Measurements from ENCODE around the gene MGLL. TPM values are rescaled to one million over a fixed set of nuclear protein-coding genes. Genes with fewer than 3 reads are reported as not detected.

MGLL gene
- total and polyA plus RNA-seq, 2 donors (not counting 1 experiment from before 2014, with no cell fraction given): 1.7 to 6.9 TPM

- ChIA-PET CTCF (no interaction called here), POLR2A (no interaction called here)
- intact Hi-C loops (cut with micrococcal nuclease): no loop called here
- H3K9me3 Mint-ChIP-seq (ENCODE audit: insufficient read depth): peaks cover 12% of the 10 kb centered on the region
- no peak for DNase-seq
- TF ChIP-seq EZH2 (IDR thresholded peaks at IDR 0.05; ENCODE audit: borderline replicate concordance, insufficient read depth, low read depth, low read length, poor library complexity, severe bottlenecking): no peak
- no peak for TF ChIP-seq CTCF (IDR thresholded peaks at IDR 0.05)
- Histone ChIP-seq H3K27ac (ENCODE audit: low read length in 2 of 2) (no peak overlapping the region), H3K4me1 (ENCODE audit: control insufficient read depth in 2 of 2, insufficient read depth in 2 of 2, low read length in 2 of 2) (peaks cover 4 to 5% of the 10 kb centered on the region in 2 donors), H3K9me3 (ENCODE audit: control extremely low read depth in 1 of 3, control insufficient read depth in 2 of 3, insufficient read depth in 1 of 3, low read length in 2 of 3) (peaks cover 2 to 17% (median 16%) of the 10 kb centered on the region in 3 donors), H2AFZ (ENCODE audit: insufficient read depth, low read depth, low read length, poor library complexity, severe bottlenecking) (no peak overlapping the region), H3K79me2 (ENCODE audit: control insufficient read depth, insufficient read depth, low read length) (no peaks in the 10 kb centered on the region), H3K4me3 (ENCODE audit: control extremely low read depth in 1 of 5, extremely low read depth in 1 of 5, insufficient read depth in 1 of 5, low read depth in 2 of 5, low read length in 4 of 5) (no peak overlapping the region), H3K27me3 (replicated peaks in 1 of 4; ENCODE audit: control extremely low read depth in 1 of 4, control insufficient read depth in 3 of 4, insufficient read depth in 4 of 4, low read length in 3 of 4) (peaks cover 0 to 10% (median 2%) of the 10 kb centered on the region in 4 experiments), H3K36me3 (replicated peaks in 1 of 2; ENCODE audit: control extremely low read depth in 1 of 2, control insufficient read depth in 1 of 2, extremely low read depth in 1 of 2, insufficient read depth in 2 of 2, low read length in 1 of 2) (no peaks in the 10 kb centered on the region), H3K9ac (ENCODE audit: low read length) (no peak overlapping the region), H3K4me2 (replicated peaks; ENCODE audit: low read depth, low read length, poor library complexity, severe bottlenecking) (no peak overlapping the region), H4K20me1 (ENCODE audit: control insufficient read depth, insufficient read depth, low read length, poor library complexity, severe bottlenecking) (no peaks in the 10 kb centered on the region)
- peaks cover 10% of the 10 kb centered on the region for H3K27me3 Mint-ChIP-seq
- no CpG with 5 or more reads among the region's 2 CpGs for WGBS (ENCODE audit: insufficient coverage)
- no peak overlapping the region for H3K27ac Mint-ChIP-seq
- no peak overlapping the region for H3K4me3 Mint-ChIP-seq
- ATAC-seq (ENCODE audit: low read depth): no peak
- peaks cover 5% of the 10 kb centered on the region for H3K4me1 Mint-ChIP-seq
Observed at GRCh38 chr3:127827808-127828207, 5.5 kb upstream of the MGLL start.

GRCh38 chr3:127825756-127826155, 3.4 kb upstream of the MGLL start:
- CTCF ChIA-PET: no interaction called here

More at GRCh38 chr3:127825756-127826155, 3.4 kb upstream of the MGLL start:
- no peak overlapping the region for H3K9ac ChIP-seq (ENCODE audit: low read length)
- no peaks in the 10 kb centered on the region for H3K79me2 ChIP-seq (ENCODE audit: control insufficient read depth, insufficient read depth, low read length)
- H3K27ac Mint-ChIP-seq: no peak overlapping the region
- no peak overlapping the region for H2AFZ ChIP-seq (ENCODE audit: insufficient read depth, low read depth, low read length, poor library complexity, severe bottlenecking)
- H3K27me3 Mint-ChIP-seq: peaks cover 13% of the 10 kb centered on the region
- peaks cover 0 to 19% (median 6%) of the 10 kb centered on the region in 4 experiments for H3K27me3 ChIP-seq (replicated peaks in 1 of 4; ENCODE audit: control extremely low read depth in 1 of 4, control insufficient read depth in 3 of 4, insufficient read depth in 4 of 4, low read length in 3 of 4)
- DNase-seq (no peak), ATAC-seq (ENCODE audit: low read depth) (no peak)
- intact Hi-C loops (cut with micrococcal nuclease): no loop called here
- no peak overlapping the region for H3K4me2 ChIP-seq (replicated peaks; ENCODE audit: low read depth, low read length, poor library complexity, severe bottlenecking)
- H3K4me1 Mint-ChIP-seq: peaks cover 17% of the 10 kb centered on the region
- no peak overlapping the region for H3K4me3 ChIP-seq (ENCODE audit: control extremely low read depth in 1 of 5, extremely low read depth in 1 of 5, insufficient read depth in 1 of 5, low read depth in 2 of 5, low read length in 4 of 5)
- H3K4me1 ChIP-seq (ENCODE audit: control insufficient read depth in 2 of 2, insufficient read depth in 2 of 2, low read length in 2 of 2): peaks cover 14 to 18% of the 10 kb centered on the region in 2 donors
- no peak overlapping the region for H3K4me3 Mint-ChIP-seq
- POLR2A ChIA-PET: no interaction called here
- TF ChIP-seq EZH2 (IDR thresholded peaks at IDR 0.05; ENCODE audit: borderline replicate concordance, insufficient read depth, low read depth, low read length, poor library complexity, severe bottlenecking): no peak
- TF ChIP-seq CTCF (IDR thresholded peaks at IDR 0.05): no peak
- H3K36me3 ChIP-seq (replicated peaks in 1 of 2; ENCODE audit: control extremely low read depth in 1 of 2, control insufficient read depth in 1 of 2, extremely low read depth in 1 of 2, insufficient read depth in 2 of 2, low read length in 1 of 2): no peaks in the 10 kb centered on the region
- H4K20me1 ChIP-seq (ENCODE audit: control insufficient read depth, insufficient read depth, low read length, poor library complexity, severe bottlenecking): no peaks in the 10 kb centered on the region
- peaks cover 2 to 16% (median 12%) of the 10 kb centered on the region in 3 donors for H3K9me3 ChIP-seq (ENCODE audit: control extremely low read depth in 1 of 3, control insufficient read depth in 2 of 3, insufficient read depth in 1 of 3, low read length in 2 of 3)
- 100% methylated on average over 2 of the region's 3 CpGs for WGBS (ENCODE audit: insufficient coverage)
- H3K27ac ChIP-seq (ENCODE audit: low read length in 2 of 2): no peak overlapping the region
- H3K9me3 Mint-ChIP-seq (ENCODE audit: insufficient read depth): peaks cover 12% of the 10 kb centered on the region
